ENCODE results near the gene DLG2.

DNA sequence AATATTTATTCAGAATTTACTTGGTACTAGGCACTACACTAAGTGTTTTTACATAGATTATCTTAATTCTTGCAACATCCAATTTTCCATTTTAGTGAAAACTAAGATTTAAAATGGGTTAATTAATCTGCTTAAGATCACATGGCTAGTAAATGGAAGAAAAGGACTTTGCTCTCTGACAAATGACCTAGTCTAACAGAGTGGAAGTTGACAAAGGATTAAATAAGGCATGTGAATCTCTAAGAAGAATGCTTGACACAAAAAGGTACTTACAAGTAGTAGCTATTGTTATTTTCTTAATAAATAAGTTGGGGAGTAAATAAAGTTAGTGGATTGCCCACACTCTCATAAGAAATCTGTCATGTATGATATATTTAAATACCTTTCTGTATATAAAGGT, 584.8 kb downstream of the DLG2 start:
- no peak for TF ChIP-seq POLR2A (IDR thresholded peaks at IDR 0.05)
- no peak for TF ChIP-seq CTCF (IDR thresholded peaks at IDR 0.05)
